GM23338 (cell line): ENCODE data around the gene HOMER1. TPM values are rescaled to one million over a fixed set of nuclear protein-coding genes. Genes with fewer than 3 reads are reported as not detected.

Experiments
- ATAC-seq: fragments of 200-7000 bp; cut with Tn5 transposase; 3 replicates; pipeline ENCODE4 v1.9.1; 2020
- DNase-seq: peaks from one replicate; pipeline ENCODE4 v3.0.0-alpha.2; 2015; ENCODE audit warnings: low spot score
- H2AFZ ChIP-seq: fragments of 200-600 bp; sonication (generic); 2 replicates; pipeline ENCODE4 v1.8.0; 2016; ENCODE audit warnings: antibody characterized with exemption, mild to moderate bottlenecking, moderate library complexity
- H3F3A ChIP-seq: fragments of 200-600 bp; sonication (generic); replicated peaks from 2 replicates; pipeline ENCODE4 v1.8.0; 2017; ENCODE audit warnings: antibody characterized with exemption, mixed run types, low read depth
- H3K27ac ChIP-seq: fragments of 200-600 bp; sonication (generic); 2 replicates; pipeline ENCODE4 v1.6.1; 2016; ENCODE audit warnings: low read depth
- H3K27me3 ChIP-seq: fragments of 200-600 bp; sonication (generic); 2 replicates; pipeline ENCODE4 v1.8.0; 2016; ENCODE audit warnings: mild to moderate bottlenecking, mixed run types, moderate library complexity; ENCODE audit not compliant: insufficient read depth
- H3K36me3 ChIP-seq: fragments of 200-600 bp; sonication (generic); 2 replicates; pipeline ENCODE4 v1.8.0; 2016; ENCODE audit warnings: mild to moderate bottlenecking; ENCODE audit not compliant: insufficient read depth
- H3K4me1 ChIP-seq: fragments of 200-600 bp; sonication (generic); 2 replicates; pipeline ENCODE4 v1.8.0; 2016; ENCODE audit warnings: mild to moderate bottlenecking, moderate library complexity; ENCODE audit not compliant: insufficient read depth
- H3K4me2 ChIP-seq: fragments of 200-600 bp; sonication (generic); 2 replicates; pipeline ENCODE4 v1.7.1; 2017; ENCODE audit warnings: mixed run types
- H3K4me3 ChIP-seq: fragments of 200-600 bp; sonication (generic); 2 replicates; pipeline ENCODE4 v1.6.1; 2016; ENCODE audit warnings: mixed run types
- H3K79me2 ChIP-seq: fragments of 200-600 bp; sonication (generic); replicated peaks from 2 replicates; pipeline ENCODE4 v1.8.0; 2017; ENCODE audit warnings: mild to moderate bottlenecking; ENCODE audit not compliant: insufficient read depth
- H3K9me2 ChIP-seq: fragments of 200-600 bp; sonication (generic); 2 replicates; pipeline ENCODE4 v1.8.0; 2017; ENCODE audit not compliant: insufficient read depth
- H4K20me1 ChIP-seq: fragments of 200-600 bp; sonication (generic); replicated peaks from 2 replicates; pipeline ENCODE4 v1.8.0; 2017; ENCODE audit warnings: mild to moderate bottlenecking; ENCODE audit not compliant: insufficient read depth
- H3K27ac Mint-ChIP-seq: 2 replicates; pipeline ENCODE4 v1.8.0; 2020; ENCODE audit warnings: inconsistent platforms, mild to moderate bottlenecking, moderate library complexity, mixed read lengths
- H3K27me3 Mint-ChIP-seq: 3 replicates; pipeline ENCODE4 v1.8.0; 2022; ENCODE audit warnings: low read depth, mild to moderate bottlenecking, moderate library complexity, mixed read lengths, inconsistent platforms; ENCODE audit not compliant: insufficient read depth, poor library complexity
- H3K36me3 Mint-ChIP-seq: 3 replicates; pipeline ENCODE4 v1.8.0; 2021; ENCODE audit warnings: low read depth, mild to moderate bottlenecking, inconsistent platforms, moderate library complexity, mixed read lengths
- H3K4me1 Mint-ChIP-seq: 3 replicates; pipeline ENCODE4 v1.8.0; 2020; ENCODE audit warnings: mild to moderate bottlenecking, inconsistent platforms, mixed read lengths
- H3K4me3 Mint-ChIP-seq: 3 replicates; pipeline ENCODE4 v1.8.0; 2021; ENCODE audit warnings: moderate library complexity, mild to moderate bottlenecking, inconsistent platforms, mixed read lengths
- H3K9me3 Mint-ChIP-seq: 3 replicates; pipeline ENCODE4 v1.8.0; 2020; ENCODE audit warnings: moderate library complexity, mild to moderate bottlenecking, inconsistent platforms, mixed read lengths
- CREB1 ChIP-seq: fragments of 250-450 bp; sonication (Bioruptor Pico); IDR thresholded peaks from 2 replicates; pipeline ENCODE4 v1.5.0; 2020; ENCODE audit warnings: low read depth, mild to moderate bottlenecking, moderate library complexity
- EZH2 ChIP-seq: fragments of 200-600 bp; sonication (generic); IDR thresholded peaks from one replicate; pipeline ENCODE4 v1.8.0; 2017; ENCODE audit warnings: antibody characterized with exemption, mild to moderate bottlenecking, low read depth; ENCODE audit not compliant: unreplicated experiment
- EZH2phosphoT487 ChIP-seq: fragments of 200-600 bp; sonication (generic); IDR thresholded peaks from one replicate; pipeline ENCODE4 v1.8.1; 2018; ENCODE audit warnings: antibody characterized with exemption; ENCODE audit not compliant: unreplicated experiment
- JUNB ChIP-seq: IDR thresholded peaks from one replicate; pipeline ENCODE4 v1.6.1; 2016; ENCODE audit warnings: antibody characterized with exemption; ENCODE audit not compliant: unreplicated experiment
- NANOG ChIP-seq: IDR thresholded peaks from 2 replicates; pipeline ENCODE4 v1.6.1; 2016; ENCODE audit warnings: antibody characterized with exemption, borderline replicate concordance
- POLR2AphosphoS5 ChIP-seq: IDR thresholded peaks from 2 replicates; pipeline ENCODE4 v1.6.1; 2016; ENCODE audit warnings: antibody characterized with exemption, low read depth
- STAT1 ChIP-seq: IDR thresholded peaks from one replicate; pipeline ENCODE4 v1.6.1; 2016; ENCODE audit warnings: antibody characterized with exemption; ENCODE audit not compliant: unreplicated experiment
- ZNF114 ChIP-seq: fragments of 250-450 bp; sonication (Bioruptor Pico); IDR thresholded peaks from 2 replicates; pipeline ENCODE4 v1.5.0; 2020; ENCODE audit warnings: mild to moderate bottlenecking, moderate library complexity
- ZNF331 ChIP-seq: fragments of 250-450 bp; sonication (Bioruptor Pico); IDR thresholded peaks from 2 replicates; pipeline ENCODE4 v1.5.0; 2020; ENCODE audit warnings: low read depth, mild to moderate bottlenecking, moderate library complexity
- polyA plus RNA-seq: library from polyadenylated mRNA; unstranded; fragments of >200 nt; fragmentation: Nextera tagmentation; extraction: Ambion mirVana; gene quantifications from 2 replicates; pipeline ENCODE4 v1.2.1, GENCODE V29; 2016
- total RNA-seq: library from RNA; depleted of rRNA; stranded (reverse); fragments of >200 nt; shearing (Covaris generic); gene quantifications from 2 replicates; pipeline ENCODE4 v1.2.3, GENCODE V29; 2014
- TF ChIP-seq, protein P1 (sequence below): fragments of 250-450 bp; sonication (Bioruptor Pico); IDR thresholded peaks from 2 replicates; pipeline ENCODE4 v1.5.0; 2020; ENCODE audit warnings: mild to moderate bottlenecking, moderate library complexity
- TF ChIP-seq, protein P2 (sequence below): IDR thresholded peaks from one replicate; pipeline ENCODE4 v1.6.1; 2018; ENCODE audit warnings: antibody characterized with exemption; ENCODE audit not compliant: unreplicated experiment

The HOMER1 gene
- total and polyA plus RNA-seq, 2 experiments from 2014 or later: 45.1 to 80.3 TPM

- Mint-ChIP-seq H3K27me3 (peaks cover 2% of the 10 kb centered on the region), H3K4me1 (peaks cover 10% of the 10 kb centered on the region; the same call in 2 of the 3 replicates), H3K4me3 (no peak overlapping the region), H3K9me3 (no peaks in the 10 kb centered on the region), H3K36me3 (peaks cover 11% of the 10 kb centered on the region; the same call in 2 of the 3 replicates), H3K27ac (no peak overlapping the region)
- Histone ChIP-seq H3K4me2 (no peak overlapping the region), H4K20me1 (no peaks in the 10 kb centered on the region), H3K79me2 (no peaks in the 10 kb centered on the region), H3K36me3 (0 out of 2 replicates have a peak, but pooled peaks cover 4% of the 10 kb centered on the region), H3K27me3 (no peaks in the 10 kb centered on the region), H3K9me2 (no peaks in the 10 kb centered on the region), H3K4me1 (peaks cover 17% of the 10 kb centered on the region), H3K4me3 (no peak overlapping the region), H3F3A (no peaks in the 10 kb centered on the region), H2AFZ (no peak overlapping the region), H3K27ac (no peak overlapping the region)
- TF ChIP-seq ZNF114 (CRISPR knock-in tag) (no peak), JUNB (no peak), CREB1 (no peak), NANOG (no peak), EZH2phosphoT487 (no peak), STAT1 (no peak)
- TF ChIP-seq, protein P1, sequence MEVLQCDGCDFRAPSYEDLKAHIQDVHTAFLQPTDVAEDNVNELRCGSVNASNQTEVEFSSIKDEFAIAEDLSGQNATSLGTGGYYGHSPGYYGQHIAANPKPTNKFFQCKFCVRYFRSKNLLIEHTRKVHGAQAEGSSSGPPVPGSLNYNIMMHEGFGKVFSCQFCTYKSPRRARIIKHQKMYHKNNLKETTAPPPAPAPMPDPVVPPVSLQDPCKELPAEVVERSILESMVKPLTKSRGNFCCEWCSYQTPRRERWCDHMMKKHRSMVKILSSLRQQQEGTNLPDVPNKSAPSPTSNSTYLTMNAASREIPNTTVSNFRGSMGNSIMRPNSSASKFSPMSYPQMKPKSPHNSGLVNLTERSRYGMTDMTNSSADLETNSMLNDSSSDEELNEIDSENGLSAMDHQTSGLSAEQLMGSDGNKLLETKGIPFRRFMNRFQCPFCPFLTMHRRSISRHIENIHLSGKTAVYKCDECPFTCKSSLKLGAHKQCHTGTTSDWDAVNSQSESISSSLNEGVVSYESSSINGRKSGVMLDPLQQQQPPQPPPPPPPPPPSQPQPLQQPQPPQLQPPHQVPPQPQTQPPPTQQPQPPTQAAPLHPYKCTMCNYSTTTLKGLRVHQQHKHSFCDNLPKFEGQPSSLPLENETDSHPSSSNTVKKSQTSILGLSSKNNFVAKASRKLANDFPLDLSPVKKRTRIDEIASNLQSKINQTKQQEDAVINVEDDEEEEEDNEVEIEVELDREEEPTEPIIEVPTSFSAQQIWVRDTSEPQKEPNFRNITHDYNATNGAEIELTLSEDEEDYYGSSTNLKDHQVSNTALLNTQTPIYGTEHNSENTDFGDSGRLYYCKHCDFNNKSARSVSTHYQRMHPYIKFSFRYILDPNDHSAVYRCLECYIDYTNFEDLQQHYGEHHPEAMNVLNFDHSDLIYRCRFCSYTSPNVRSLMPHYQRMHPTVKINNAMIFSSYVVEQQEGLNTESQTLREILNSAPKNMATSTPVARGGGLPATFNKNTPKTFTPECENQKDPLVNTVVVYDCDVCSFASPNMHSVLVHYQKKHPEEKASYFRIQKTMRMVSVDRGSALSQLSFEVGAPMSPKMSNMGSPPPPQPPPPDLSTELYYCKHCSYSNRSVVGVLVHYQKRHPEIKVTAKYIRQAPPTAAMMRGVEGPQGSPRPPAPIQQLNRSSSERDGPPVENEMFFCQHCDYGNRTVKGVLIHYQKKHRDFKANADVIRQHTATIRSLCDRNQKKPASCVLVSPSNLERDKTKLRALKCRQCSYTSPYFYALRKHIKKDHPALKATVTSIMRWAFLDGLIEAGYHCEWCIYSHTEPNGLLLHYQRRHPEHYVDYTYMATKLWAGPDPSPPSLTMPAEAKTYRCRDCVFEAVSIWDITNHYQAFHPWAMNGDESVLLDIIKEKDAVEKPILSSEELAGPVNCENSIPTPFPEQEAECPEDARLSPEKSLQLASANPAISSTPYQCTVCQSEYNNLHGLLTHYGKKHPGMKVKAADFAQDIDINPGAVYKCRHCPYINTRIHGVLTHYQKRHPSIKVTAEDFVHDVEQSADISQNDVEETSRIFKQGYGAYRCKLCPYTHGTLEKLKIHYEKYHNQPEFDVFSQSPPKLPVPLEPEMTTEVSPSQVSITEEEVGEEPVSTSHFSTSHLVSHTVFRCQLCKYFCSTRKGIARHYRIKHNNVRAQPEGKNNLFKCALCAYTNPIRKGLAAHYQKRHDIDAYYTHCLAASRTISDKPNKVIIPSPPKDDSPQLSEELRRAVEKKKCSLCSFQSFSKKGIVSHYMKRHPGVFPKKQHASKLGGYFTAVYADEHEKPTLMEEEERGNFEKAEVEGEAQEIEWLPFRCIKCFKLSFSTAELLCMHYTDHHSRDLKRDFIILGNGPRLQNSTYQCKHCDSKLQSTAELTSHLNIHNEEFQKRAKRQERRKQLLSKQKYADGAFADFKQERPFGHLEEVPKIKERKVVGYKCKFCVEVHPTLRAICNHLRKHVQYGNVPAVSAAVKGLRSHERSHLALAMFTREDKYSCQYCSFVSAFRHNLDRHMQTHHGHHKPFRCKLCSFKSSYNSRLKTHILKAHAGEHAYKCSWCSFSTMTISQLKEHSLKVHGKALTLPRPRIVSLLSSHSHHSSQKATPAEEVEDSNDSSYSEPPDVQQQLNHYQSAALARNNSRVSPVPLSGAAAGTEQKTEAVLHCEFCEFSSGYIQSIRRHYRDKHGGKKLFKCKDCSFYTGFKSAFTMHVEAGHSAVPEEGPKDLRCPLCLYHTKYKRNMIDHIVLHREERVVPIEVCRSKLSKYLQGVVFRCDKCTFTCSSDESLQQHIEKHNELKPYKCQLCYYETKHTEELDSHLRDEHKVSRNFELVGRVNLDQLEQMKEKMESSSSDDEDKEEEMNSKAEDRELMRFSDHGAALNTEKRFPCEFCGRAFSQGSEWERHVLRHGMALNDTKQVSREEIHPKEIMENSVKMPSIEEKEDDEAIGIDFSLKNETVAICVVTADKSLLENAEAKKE (CRISPR knock-in tag): no peak
- no peak for DNase-seq
- ATAC-seq: no peak
Measured at GRCh38 chr5:79395296-79395695, 118.6 kb downstream of the HOMER1 start.

- Mint-ChIP-seq H3K36me3 (peaks cover 9% of the 10 kb centered on the region; the same call in 2 of the 3 replicates), H3K4me3 (no peak overlapping the region), H3K4me1 (peaks cover 10% of the 10 kb centered on the region; the same call in 2 of the 3 replicates), H3K27me3 (no peaks in the 10 kb centered on the region), H3K9me3 (no peaks in the 10 kb centered on the region), H3K27ac (peak overlapping the region; percentile 75; the same call in 1 of the 2 replicates)
- Histone ChIP-seq H3K36me3 (peaks cover 4% of the 10 kb centered on the region; the same call in 1 of the 2 replicates), H3K9me2 (no peaks in the 10 kb centered on the region), H3K4me3 (no peak overlapping the region), H3K4me2 (peak overlapping the region; percentile 47; the same call in 1 of the 2 replicates), H2AFZ (no peak overlapping the region), H3K4me1 (peaks cover 17% of the 10 kb centered on the region), H3F3A (no peaks in the 10 kb centered on the region), H4K20me1 (no peaks in the 10 kb centered on the region), H3K27me3 (no peaks in the 10 kb centered on the region), H3K27ac (no peak overlapping the region), H3K79me2 (no peaks in the 10 kb centered on the region)
- no peak for ATAC-seq
- no peak for DNase-seq
- TF ChIP-seq EZH2phosphoT487: no peak
- TF ChIP-seq ZNF331 (CRISPR knock-in tag): no peak
- TF ChIP-seq, protein P2, sequence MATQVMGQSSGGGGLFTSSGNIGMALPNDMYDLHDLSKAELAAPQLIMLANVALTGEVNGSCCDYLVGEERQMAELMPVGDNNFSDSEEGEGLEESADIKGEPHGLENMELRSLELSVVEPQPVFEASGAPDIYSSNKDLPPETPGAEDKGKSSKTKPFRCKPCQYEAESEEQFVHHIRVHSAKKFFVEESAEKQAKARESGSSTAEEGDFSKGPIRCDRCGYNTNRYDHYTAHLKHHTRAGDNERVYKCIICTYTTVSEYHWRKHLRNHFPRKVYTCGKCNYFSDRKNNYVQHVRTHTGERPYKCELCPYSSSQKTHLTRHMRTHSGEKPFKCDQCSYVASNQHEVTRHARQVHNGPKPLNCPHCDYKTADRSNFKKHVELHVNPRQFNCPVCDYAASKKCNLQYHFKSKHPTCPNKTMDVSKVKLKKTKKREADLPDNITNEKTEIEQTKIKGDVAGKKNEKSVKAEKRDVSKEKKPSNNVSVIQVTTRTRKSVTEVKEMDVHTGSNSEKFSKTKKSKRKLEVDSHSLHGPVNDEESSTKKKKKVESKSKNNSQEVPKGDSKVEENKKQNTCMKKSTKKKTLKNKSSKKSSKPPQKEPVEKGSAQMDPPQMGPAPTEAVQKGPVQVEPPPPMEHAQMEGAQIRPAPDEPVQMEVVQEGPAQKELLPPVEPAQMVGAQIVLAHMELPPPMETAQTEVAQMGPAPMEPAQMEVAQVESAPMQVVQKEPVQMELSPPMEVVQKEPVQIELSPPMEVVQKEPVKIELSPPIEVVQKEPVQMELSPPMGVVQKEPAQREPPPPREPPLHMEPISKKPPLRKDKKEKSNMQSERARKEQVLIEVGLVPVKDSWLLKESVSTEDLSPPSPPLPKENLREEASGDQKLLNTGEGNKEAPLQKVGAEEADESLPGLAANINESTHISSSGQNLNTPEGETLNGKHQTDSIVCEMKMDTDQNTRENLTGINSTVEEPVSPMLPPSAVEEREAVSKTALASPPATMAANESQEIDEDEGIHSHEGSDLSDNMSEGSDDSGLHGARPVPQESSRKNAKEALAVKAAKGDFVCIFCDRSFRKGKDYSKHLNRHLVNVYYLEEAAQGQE: no peak
- no peak for TF ChIP-seq JUNB
- no peak for TF ChIP-seq ZNF114 (CRISPR knock-in tag)
- no peak for TF ChIP-seq POLR2AphosphoS5
- no peak for TF ChIP-seq EZH2
- no peak for TF ChIP-seq NANOG
- no peak for TF ChIP-seq CREB1
Measured at GRCh38 chr5:79392776-79393175, 121.2 kb downstream of the HOMER1 start.
